Astrocyte of the hippocampus (primary cell): Measurements from ENCODE around the gene BMPR2.
"Not testable (repeated sequence)": the region's sequence is repeated elsewhere in the genome, so short reads cannot be mapped to it uniquely, and the experiment has no call there.

Experiments used
- DNase-seq: peaks from one replicate; pipeline ENCODE4 v3.0.0; 2011; ENCODE audit warnings: low read depth, low spot score

Gene BMPR2

DNA sequence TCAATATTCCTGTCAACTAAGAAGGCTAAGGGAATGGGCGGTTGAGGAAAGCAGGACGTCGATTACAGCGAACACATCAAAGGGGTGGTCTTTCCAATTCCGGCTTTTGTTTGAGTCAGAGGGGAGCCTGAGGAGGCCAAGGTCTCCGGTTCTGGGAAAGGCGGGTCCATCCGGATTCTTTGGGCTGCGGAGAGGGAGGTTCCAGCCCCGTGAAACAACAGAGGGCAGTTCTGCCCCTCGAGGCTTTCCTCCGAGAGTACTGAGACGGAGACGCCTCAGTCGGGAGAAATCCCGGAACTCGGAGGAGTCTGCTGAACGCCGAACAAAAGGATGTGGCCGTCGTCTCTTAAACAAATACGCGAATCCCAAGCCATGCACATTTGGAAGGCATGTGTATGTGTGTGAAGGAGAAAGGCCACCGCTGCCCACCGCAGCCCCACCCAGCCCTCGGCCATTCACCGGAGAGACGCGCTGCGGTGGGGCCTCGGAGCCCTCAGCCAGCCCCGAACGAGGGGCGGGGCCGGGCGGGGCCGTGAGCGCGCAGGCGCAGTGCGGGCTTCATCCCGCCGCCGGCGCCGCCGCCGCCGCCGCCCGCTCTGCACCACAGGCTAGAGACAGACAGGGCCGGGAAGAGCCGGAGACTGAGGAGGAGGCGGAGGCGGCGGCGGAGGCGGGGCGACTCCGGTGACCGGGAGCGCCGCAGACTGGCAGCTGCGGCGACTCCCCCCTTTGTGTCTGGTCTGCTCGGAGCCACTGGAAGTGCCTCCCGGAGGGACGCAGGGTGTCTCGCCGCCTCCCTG lies at the start of gene BMPR2:
Gene BMPR2, plus strand, starts transcription at position 719 of the 800 bp plus-strand sequence. CDS start 1,148 bp downstream, outside the sequence.
- peak; percentile 99 for DNase-seq

DNA sequence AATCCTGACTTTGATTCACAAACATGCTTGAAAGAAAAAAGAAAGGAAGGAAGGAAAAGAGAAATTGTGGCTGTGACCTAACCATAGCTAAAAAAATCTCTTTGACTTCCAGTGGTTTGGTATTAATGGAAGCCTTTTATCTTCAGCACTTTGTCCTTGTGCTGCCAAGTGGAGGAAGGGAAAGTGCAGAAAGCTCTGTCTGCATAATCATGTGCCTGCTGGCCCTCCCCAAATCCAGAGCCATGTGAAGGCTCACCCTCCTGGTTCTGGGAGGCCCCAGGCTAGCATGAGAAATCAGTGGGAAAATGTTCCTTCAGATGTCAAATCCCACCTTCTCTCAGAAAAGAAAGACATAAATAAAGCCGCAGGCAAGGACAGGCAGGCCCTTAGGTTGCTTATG lies 48.3 kb upstream of the BMPR2 start:
- DNase-seq, result peak; percentile 58

DNA sequence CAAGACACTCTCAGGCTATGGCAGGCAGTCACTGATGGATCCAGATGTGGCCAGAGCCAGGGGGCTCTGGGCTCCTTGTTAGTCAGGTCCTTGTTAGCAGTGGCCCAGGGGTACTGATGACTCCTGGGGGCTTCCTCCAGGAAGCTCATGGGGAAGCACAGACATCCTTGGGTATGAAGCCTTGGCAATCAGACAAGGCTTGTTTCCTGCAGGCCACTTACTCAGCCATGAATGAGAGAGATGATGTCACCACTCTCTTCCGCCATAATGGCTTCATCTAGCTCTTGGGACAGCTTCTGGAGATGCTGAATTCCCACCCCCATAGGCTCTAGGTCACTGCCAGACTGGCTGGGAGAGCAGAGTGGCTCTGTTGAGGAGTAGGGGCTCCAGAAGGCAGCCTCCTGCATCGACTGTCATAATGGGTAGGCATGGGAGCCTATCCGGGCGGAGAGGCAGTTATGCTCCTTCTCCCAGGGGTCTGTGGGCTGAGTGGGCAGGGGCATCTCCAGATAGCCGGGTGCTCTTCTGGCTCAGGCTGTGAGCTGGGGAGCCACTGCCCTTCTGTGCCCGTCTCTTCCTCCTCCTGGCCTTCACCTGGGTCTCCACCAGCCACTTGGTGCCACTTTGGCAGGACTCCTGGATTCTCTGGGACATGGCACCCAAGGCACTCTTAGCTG lies 40.2 kb upstream of the BMPR2 start:
- DNase-seq, result peak; percentile 20

DNA sequence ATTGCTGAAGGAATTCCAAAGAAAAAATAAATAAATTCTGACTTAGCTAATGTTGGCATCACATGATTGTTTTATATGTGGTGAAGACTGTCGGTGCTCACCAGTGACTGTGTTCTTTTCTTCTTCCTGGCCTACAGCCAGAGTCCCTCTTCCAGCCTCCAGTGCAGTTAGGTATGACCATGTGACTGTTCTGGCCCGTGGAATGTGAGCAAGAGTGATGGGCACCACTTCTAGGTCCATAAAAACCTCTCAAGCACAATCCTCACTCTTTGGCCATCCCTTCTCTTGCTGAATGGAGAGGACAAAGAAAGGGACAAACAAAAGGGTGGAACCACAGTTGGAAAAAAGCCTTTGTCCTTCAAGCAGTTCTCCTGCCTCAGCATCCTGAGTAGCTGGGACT lies 39.0 kb upstream of the BMPR2 start:
- DNase-seq, result peak; percentile 39

DNA sequence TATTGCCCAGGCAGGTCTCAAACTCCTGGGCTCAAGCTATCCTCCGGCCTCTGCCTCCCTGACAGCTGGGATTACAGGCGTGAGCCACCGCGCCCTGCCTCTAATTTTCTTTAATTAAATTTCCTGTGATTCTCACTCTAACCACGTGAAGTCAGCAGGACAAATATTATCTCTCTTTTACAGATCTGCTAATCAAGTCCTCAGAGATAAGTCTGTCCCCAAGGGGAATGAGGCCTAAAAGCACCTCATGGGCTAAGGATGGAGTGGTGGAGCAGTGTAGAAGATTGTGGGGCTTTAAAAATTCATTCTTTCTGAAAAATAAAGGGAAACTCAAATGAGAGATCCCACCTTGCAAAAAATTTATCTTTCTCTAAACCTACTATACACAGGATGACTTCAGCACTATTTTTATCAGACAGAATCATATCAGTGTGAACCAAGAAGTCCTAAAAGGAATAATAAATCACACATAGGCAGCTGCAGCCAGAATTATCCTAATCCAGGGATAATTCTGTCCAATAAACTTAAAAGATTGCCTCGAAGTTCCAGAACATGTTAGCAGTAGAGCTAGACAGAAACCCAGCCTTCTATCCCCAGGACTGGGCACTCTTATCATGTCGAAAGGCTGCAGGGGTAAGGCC lies 38.3 kb upstream of the BMPR2 start:
- DNase-seq, result no peak

DNA sequence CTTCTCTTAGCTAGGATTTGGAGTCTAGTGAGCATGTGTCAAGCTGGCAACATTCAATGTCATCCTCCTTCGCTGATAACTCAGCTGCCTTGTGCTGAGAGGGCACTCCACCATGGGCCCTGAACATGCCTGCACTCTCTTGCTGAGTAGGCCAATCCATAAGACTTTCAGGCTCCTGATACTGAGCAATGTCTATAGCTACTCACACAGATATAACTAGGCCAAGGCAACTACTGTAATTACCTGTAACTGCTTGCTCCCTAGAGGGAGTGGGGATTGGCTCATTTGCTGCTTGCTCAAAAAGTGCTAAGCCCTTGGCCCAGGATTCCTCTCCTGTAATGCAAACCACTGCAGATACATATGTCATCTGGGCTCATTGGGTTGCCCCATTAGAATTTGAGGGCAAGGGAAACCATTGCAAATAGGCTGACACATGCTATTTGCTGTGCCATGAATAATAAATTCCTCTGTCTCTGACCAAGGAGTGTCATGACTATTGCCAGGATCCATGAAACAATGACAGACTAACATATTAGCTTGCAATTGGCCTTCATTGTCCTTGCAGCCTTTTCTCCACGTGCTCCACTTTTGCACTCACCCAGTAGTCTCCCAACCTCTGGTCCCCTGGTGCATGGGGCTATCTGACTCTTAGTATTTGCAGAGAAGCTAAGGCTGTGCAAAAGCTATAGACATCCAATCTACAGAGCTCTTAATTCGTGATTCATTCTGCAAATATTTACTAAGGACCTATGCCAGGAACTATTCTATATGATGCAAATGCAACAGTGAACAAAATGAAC lies 36.9 kb upstream of the BMPR2 start:
- no peak for DNase-seq

DNA sequence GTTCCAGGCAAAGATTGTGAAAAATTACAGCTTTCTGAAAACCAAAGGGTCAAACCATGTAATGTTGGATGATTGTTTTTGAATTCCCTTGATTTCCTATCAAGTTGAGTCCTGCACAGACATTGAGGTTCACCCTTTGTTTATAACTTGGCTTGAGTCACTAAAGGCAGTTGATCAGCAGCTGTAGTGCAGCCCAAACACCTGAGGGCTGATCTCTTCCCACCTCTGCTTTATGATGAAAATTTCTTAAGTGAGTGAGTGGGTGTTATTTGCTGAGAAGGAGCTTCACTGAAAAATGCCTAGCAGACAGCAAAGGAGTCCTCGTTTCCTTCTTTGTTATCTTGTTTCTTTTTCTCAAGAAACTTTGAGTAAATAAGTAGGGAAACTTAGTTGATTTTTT lies 31.9 kb upstream of the BMPR2 start:
- DNase-seq, result no peak

DNA sequence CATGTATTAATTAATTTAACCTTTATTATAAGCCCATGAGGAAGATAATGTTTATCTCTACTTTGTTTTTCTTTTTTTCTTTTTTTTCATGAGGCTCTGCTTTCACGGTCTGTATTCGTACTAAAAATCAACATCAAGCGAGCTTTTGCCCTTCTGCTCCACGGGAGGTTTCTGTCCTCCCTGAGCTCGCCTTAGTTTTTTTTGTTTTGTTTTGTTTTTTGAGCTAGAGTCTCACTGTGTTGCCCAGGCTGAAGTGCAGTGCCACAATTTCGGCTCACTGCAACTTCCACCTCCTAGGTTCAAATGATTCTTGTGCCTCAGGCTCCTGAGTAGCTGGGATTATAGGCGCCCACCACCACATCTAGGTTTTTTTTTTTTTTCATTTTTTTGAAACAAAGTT lies 29.9 kb upstream of the BMPR2 start:
- DNase-seq, result no peak

DNA sequence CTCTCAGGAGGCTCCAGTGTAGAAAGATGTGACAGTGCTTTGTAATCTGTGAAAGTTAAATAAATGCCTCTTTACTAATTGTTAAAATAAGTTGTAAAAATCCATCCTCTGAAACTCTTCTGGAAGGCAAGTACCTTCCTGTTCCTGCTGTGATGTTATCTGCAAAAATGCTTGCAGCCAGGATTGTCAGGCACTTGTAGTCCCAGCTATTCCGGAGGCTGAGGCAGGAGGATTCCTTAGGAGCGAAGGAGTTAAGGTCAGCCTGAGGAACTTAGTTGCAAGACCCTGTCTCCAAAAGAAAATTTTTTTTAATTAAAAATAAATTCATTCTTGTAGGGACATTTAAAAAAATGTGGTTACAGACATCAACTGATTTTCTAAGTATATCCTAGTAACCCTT lies 22.7 kb upstream of the BMPR2 start:
- DNase-seq, result no peak

DNA sequence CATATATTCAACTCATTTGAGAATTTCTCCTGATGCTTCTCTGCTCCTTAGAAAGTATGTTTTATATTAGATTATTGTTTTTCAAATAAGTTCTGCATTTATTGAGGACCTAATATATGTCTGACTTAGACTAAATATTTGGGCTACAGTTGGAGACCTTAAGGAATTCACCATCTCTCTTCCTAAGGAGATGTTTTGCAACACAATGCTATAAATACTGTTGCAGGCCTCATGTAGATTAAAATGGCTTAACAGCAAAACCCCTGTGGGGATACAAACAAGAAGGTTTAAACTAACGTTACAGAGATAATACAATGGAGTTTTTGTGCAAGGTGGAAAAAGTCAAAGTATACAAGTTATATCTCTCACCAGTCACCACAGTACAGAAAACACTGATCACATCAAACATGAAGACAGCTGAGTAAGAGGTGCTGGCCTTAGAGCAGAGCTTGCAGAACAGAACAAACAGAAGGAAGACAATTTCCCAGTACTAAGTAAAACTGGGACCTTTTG lies 20.1 kb upstream of the BMPR2 start:
- DNase-seq, result no peak

DNA sequence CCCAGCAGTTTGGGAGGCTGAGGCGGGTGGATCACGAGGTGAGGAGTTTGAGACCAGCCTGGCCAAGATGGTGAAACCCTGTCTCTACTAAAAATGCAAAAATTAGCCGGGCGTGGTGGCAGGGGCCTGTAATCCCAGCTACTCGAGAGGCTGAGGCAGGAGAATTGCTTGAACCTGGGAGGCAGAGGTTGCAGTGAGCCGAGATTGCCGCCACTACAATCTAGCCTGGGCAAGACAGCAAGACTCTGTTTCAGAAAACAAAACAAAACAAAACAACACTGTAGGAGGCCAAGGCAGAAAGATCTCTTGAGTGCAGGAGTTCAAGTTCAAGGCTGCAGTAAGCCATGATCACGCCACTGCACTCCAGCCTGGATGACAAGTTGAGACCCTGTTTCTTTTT lies 17.2 kb upstream of the BMPR2 start:
- DNase-seq, result not testable (repeated sequence)

DNA sequence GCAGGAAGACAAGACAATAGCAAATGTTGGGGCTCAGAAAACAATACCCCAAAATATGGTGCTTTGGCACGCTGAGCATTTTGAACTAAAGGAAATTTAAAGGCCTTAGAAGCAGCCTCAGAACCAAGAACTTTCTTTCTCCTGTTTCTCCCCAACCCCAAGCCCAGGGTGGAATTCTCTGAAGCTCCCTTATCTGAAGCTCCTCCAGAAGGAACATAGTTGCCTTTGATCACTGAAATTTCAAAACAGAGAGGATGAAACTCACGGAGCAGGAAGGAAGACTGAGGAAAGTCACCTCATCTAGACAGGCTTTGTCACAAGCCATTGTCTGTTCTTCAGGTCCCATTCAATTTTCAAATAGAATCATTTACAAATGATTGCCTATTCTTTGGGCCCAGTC lies 15.5 kb upstream of the BMPR2 start:
- no peak for DNase-seq

DNA sequence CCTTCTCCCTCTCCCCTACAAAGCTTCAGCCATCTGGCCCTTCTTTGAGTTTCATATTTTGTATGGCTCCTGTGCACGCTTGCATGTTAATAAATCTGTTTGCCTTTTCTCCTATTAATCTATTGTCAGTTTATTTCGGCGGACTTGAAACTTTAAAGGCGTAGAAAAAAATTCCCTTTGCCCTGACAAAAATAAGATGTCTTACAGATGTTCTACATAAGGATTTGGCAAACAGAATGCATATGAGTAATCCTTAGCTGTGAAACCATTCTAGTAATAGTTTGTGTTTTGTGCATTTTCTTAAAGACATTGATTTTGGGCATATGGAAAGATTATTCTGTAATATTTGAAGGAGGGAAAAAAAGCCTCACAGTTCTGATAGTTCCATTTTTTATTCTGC lies 15.0 kb upstream of the BMPR2 start:
- no peak for DNase-seq

DNA sequence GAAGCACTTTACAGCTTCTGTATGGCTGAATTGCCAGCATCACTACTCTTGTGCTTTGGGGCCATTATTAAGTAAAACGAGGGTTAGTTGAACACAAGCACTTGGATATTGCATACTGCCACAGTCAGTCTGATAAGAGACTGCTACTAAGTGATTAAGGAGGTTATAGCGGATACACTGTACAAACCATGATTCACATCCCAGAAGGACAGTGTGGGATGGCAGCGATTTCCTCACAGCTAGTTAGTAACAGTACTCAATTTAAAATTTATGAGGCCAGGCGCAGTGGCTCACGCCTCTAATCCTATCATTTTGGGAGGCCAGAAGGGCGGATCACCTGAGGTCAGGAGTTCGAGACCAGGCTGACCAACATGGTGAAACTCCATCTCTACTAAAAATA lies 2.6 kb upstream of the BMPR2 start:
- DNase-seq, result peak; percentile 4

DNA sequence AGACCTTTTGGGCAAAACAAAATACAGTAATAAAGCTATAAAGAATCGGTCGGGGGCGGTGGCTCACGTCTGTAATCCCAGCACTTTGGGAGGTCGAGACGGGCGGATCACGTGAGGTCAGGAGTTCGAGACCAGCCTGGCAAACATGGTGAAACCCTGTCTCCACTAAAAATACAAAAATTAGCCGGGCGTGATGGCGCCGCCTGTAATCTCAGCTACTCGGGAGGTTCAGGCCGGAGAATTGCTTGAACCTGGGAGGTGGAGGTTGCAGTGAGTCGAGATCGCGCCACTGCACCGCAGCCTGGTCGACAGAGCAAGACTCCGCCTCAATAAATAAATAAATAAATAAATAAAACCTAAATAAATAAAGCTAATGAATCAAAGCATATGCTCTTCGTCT lies 1.7 kb upstream of the BMPR2 start:
- not testable (repeated sequence) for DNase-seq

DNA sequence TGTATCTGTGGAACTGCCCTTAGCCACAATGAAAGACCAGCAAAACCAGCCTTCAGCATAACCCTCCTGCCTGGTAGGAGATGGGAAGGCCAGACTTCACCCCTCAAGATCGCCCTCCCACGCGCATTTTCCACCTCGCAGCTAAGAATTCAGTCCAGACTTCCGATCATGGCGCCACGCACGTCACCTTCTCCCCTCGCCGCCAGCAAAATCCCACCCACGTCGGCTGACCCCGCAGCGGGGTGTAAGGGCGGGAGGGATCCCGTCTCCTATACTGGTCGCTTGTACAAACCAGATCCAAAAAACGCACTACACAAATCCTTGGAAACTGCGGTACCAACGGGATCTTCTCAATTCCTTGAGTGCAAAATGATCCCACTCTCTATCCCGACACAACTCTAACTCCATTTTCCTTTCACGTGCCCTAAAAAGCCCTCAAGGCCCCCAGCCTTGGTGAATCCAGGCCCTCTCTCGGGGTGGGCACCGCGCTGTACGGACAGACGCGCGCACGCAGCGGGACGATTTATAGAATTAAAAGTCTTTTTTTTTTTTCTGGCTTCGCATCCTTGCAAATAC lies 1.0 kb upstream of the BMPR2 start:
- DNase-seq, result peak; percentile 91

DNA sequence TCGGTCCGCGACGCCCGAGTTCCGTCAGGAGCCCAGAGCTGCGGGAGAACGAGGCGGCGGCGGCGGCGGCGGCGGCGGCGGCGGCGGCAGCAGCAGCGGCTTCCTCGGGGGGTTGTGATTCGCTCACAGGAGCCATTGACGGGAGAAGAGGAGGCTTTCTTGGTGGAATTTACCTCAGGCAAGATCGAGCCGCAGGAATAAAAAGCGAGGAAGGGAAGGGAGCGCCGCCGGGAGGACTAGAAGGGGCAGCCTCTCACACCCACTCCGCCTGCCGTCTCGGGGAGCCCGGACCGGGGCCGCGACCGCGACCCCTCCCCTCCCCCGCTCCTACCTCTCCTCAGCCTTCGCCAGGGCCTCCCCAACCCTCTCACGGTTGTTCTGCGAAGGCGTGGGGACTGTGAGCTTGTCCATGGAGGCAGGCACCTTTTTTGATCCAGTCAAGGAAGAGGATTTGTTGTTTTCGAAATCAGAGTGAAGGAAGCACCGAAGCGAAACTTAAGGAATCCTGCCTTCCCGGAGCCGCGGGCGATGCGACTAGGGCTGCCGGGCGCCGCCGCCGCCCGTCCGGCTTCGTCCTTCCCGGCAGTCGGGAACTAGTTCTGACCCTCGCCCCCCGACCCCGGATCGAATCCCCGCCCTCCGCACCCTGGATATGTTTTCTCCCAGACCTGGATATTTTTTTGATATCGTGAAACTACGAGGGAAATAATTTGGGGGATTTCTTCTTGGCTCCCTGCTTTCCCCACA lies 506 bp downstream of the BMPR2 start:
- no peak for DNase-seq

DNA sequence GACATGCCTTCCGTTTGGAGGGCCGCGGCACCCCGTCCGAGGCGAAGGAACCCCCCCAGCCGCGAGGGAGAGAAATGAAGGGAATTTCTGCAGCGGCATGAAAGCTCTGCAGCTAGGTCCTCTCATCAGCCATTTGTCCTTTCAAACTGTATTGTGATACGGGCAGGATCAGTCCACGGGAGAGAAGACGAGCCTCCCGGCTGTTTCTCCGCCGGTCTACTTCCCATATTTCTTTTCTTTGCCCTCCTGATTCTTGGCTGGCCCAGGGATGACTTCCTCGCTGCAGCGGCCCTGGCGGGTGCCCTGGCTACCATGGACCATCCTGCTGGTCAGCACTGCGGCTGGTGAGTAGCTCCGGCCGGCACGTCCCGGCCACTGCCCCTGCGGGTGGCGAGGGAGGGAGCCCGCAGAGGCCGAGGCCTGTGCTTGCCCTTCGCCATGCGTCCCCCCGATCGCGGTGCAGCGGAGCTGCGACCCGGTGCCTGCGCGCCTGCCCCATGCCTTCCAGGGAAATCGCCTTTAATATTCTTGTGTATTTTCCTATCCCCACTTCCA lies 1.2 kb downstream of the BMPR2 start:
- DNase-seq, result peak; percentile 61

DNA sequence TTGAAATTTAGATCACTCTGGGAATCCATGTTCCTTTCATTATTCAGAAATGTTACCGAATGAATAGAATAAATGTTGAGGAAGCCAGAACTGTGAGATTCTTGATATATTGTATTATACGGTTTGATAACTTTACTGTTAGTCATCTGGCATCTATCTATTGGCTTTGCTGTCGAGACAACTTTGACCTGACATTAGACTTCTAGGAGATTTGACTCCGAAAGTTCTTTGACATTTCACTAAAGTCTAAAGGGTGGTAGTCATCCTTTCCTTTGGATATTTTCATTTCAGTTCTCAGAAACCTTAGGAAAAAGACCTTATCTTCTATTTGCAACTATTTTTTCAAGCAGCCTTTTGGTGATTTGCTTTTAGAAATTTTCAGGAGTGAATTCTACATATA lies 1.9 kb downstream of the BMPR2 start:
- peak; percentile 10 for DNase-seq

DNA sequence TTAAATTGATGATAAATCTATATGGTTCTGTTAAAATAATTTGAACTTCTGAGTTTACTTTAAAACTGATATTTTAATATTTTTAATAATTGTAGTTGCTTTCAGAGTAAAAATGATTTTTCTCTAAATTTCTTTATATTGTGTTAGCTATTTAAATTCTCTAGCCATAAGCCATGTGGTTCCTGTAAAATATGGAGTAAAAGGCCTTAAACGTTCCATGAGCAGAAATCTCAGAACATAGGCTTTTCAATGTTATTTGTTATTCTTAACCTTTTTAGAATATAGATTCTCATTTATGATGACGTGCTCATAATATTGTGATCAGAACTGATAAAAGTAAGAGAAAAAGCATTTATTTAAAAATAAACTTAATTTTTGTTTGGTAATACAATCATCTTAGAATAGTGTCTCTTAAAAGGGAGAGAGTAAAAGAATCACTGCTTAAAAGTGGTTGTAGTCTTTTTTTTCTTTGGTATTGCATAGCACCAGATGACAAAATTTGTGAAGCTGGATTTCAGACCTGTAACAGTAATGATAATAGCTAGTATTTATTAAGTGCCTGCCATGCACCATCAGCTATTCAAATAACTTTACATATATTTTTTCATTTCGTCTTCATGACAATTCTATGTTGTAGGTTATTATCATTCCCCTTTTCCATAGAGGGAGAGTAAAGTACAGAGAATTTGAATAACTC lies 2.7 kb downstream of the BMPR2 start:
- no peak for DNase-seq
